NK-92 treated with Interleukin-12 subunit alpha and Interleukin-12 subunit beta, amount 100 ng/mL, for 24 hours (cell line): ENCODE results near the gene HEXB.
"Not testable (repeated sequence)": the region's sequence is repeated elsewhere in the genome, so short reads cannot be mapped to it uniquely, and the experiment has no call there.

Source experiments
- DNase-seq: peaks from one replicate; lab custom pipeline; 2025; lab: John Stamatoyannopoulos, UW

HEXB gene

DNA sequence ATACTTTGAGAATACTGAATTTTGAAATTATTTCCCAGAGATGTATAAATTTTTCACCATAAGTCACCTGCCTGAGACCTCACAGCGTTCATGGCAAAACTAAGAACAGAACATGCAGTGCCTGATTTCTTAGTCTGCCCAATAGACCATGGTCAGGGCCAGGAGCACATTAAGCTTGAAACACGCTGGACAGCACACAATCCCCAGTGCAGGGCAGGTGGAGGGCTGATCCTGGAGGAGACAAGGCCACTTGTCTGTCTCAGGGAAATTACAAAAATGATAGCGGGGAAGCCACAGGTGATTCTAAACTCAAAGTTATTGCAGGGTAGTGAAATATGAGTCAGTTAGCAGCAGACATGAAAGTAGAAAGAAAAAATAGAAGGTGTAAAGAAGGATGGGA, 25.9 kb upstream of the HEXB start:
- no peak for DNase-seq

DNA sequence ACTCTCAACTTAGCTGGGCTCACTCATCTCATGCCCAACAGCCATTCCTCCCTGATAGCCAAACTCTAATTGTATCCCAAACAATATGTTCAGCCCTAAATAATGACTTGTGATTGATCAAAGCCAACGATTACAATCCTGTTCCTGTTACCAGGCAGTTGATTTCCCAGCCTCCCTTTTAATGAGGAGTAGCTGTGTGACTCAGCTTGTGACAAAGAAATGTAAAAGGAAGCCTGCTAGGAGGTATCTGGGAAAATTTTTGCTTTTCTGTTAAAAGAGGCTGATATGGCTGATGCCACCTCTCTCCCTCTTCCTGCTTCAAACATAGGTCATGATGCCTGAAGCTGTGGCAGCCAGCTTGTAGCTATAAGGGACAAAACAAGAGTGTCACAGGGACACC, 24.9 kb upstream of the HEXB start:
- no peak for DNase-seq

DNA sequence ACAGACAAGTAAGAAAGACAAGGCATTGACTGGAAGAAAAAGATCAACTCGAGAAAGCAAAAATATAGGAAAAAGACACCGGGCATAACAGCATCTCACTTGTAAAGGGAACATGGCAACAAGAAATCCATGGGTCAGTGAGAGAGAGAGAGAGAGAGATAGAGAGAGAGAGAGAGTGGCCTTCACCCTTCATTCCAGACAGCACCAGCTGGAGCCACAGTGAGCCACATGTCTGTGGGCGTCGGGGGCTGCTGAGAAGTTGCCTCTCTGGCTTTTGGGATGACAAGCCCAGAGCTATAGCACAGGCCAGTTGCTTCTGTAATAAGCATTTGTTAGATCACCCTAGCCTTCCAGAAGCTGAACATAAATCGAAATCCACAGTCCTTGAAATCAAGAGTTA, 24.2 kb upstream of the HEXB start:
- DNase-seq: no peak

DNA sequence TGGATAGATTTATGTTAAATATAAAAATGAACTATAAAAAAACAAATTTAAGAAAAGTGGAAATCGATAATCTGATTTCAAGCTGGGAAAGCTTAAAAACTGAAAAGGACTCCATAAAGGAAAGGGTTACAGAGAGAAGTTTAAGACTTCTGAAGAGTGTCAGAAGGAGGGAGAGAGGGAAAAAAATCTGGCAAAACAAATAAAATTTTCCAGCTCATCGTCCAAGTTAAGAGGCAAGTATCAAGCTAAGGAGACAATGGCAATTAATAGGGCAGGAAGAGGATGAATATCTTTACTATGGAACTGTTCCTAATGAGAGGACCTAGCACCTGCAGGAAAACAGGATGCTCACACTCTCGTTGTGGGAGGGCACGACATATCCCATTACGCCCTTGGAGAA, 20.5 kb upstream of the HEXB start:
- DNase-seq: no peak

DNA sequence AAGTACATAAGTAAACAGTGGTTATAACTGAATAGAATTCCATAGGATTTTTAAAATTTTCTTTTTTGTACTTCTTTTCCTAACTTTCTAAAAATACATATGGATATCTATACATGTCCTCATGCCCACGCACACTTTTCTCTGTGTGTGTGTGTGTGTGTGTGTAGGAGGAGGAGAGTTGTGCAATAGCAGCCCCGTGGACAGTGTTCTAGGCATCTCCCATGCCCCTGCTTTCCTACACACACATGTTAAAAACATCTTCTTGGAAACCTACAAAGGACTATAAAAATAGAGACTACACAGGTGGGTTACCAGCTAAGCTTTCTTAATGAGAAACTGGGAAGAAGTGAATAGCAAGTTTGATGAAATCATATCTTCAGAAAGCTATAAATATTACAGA, 19.8 kb upstream of the HEXB start:
- DNase-seq: no peak

DNA sequence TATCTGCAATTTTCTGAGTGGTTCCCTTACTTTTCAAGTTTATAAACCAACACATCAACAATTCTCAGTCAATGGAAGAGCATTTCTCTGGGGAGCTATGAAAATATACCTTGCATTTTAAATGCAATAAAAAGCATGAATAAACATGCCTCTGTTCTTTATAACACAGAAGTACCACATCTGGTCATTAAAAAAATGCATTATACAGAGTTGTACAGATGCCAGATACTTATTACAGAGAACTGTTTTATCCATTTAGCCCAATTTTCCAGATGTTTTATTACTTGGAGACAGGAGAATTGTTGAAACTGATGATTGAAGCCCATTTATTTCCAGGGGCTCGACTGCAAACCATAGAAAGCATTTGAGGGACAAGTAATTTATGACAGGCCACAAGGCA, 19.2 kb upstream of the HEXB start:
- DNase-seq: no peak

DNA sequence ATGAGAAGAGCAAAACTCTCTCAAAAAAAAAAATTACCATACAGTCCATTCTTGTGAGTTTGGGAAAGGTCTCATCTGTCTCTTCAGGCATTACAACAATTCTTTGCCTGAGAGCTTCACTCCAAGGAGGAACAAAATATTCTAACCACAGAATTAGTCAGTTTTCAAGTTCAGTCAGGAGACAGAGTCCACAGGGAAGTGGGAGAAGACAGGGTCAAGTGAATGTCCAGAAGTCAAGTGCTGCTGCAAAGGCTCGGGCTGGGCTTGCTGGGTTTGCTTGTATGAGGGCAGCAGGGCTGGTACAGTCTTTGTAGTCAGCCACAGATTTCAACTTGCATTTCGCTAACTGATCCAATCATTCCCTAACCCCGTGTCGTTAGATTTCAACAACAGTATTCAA, 17.6 kb upstream of the HEXB start:
- no peak for DNase-seq

DNA sequence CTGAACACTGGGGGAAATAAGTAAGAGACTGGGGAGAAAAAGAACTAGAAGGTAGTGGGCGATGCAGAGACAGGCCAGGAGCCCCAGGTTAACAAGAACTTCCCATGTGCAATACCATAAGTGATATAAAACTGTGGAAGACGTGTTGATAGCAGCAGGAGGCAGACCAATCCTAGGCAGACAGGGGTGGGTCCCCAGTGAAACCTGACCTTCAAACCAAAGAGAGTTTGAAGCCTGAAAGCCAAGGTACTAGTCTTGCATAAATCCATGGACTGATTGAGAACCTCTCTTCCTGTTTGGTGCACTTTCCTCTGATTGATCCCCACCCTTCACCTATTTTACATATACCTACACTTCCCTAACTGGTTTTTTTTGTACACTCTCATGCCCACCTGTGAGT, 15.2 kb upstream of the HEXB start:
- no peak for DNase-seq

DNA sequence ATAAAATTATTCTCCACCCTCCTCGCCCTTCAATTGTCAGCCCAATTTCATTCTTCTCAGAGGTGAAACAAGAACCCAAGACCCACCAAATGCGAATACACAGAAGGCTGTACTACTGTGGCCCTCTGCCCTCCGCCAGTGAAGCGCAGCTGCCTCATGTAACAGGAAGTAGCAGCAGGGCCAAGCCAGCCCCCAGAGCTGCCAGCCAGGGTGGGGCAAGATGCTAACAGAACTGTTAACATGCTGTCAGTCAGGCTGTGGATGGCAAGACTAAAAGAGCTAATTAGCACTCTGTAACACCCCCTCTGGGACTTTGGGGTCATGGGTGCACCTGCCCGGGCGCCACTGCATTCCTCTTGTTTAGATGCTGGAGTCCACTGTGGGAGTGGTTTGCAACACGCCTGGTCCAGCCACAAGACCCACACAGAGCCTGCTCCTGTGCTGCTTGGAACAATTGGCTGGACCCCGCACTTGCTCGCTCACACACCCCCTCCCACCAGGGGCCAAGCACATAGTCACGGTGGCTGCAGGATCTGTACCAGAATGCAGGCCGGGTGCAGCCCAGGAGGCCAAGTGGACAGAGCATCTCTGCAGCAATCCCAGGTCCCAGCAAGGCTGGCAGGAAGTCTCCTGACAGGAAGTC, 14.5 kb upstream of the HEXB start:
- no peak for DNase-seq

DNA sequence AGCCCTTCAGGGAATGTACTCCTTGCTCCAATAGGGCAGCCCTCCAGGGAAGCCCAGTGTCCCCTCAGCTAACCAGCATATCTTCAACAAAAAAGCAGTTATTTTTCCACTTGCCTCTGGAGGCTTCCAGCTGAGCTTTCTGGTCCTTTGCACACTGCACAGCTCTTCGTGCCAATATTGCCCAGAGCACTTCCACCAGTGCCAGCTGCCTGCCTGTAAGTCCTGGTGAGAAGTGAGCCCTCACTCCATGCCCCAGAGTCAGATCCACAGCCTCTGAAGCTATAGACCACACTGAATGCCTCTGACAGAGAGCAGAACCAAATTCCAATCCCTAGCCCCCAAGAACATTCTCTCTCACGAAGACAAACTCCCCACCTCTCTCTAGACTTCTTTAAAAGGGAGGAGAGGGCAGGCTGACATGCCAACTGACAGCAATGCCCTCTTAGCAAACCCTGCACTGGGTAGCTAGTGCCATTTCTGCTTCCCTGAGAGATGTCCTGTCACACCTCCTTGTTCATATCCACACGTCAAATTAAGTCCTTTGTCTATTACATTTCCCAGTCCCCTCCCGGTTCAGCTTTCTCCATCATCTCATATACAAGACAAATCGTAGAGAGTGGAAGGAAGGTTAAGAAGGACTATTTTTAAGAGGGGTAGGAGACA, 12.7 kb upstream of the HEXB start:
- no peak for DNase-seq

DNA sequence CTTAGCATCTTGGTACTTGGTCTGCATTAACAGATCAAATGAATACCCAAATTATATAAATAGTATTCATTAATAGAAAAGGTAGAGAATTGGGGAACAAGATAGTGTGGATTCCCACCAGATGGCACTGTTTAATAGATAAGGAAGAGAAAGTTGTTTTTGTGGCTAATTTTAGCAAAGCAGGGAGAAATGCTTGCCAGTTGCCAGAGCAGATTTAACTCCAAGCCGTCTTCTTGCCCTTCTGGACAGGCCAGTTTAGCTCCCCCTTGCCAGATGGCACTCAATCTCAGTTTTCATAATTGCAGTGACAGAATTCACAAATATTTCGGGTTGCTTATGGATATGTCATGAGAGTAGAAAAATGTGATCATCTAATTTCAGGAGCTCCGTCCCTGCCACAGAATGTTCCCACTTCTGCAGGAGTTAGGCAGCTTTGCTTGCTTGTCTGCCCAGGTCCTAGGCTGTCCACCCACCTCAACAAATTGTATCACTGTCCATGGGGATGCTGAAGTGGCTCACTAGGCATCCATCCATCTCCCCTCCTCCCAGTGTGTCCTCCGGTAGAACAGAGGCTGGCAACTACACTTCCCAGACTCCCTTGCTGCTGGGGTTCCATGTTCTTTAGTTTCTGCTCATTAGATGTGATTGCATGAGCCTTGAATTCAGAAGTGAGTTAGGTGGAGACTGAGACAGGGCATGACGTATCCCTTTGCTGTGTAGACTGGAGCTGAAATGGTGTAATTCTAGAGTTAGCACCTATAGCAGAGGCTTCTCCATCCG, 11.8 kb upstream of the HEXB start:
- no peak for DNase-seq

DNA sequence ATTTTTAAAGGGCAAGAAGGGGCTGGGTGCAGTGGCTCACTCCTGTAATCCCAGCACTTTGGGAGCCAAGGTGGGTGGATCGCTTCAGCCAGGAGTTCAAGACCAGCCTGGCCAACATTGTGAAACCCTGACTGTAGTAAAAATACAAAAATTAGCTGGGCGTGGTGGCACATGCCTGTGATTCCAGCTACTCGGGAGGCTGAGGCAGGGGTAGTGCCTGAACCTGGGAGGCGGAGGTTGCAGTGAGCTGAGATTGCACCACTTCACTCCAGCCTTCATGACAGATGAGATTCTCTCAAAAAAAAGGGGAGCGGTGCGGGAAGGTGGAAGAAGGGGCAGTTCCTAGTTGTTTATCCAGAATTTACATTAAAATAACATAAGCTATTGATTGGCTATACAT, 8.6 kb upstream of the HEXB start:
- not testable (repeated sequence) for DNase-seq

DNA sequence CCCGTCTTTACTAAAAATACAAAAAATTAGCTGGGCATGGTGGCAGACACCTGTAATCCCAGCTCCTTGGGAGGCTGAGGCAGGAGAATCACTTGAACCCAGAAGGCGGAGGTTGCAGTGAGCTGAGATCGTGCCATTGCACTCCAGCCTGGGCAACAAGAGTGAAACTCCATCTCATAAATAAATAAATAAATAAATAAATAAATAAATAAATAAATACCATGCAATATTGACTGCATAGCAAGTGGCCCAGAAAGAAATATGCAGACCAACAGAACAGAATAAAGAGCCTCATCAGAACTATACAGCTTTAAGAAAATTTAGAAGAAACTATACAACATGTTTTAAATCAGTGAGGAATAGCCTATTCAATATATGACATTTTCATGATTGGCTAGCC, 6.9 kb upstream of the HEXB start:
- DNase-seq: not testable (repeated sequence)

DNA sequence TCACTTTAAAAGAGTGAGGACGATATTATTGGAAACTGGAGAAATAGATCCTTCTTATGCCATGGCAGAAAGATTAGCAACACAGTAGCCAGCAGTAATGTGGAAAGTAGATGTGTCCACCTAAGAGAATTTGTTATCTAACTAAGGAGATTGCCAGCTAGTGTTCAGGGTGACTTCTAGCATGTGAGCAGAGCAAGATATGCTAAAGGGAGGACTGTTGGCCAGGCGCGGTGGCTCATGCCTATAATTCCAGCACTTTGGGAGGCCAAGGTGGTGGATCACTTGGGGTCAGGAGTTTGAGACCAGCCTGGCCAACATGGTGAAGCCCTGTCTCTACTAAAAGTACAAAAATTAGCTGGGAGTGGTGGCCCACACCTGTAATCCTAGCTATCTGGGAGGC, 5.7 kb upstream of the HEXB start:
- not testable (repeated sequence) for DNase-seq

DNA sequence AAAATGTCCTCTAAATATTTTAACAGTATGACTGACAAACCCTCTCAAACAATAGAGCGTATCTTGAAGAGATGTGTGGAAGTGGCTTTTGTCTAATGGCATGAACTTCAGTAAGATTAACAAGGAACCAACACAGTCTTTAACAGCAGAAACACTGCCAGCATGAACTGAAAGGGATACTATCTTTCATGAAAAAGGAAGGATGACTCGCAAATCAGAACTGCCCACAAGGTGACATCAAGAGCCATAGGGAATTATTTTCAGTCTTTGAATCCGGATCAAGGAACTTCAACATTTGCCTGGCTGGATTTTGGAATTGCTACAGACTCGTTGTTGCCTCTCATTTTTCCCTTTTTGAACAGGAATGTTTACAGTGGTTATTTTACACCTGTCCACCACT, 5.1 kb upstream of the HEXB start:
- DNase-seq: no peak

DNA sequence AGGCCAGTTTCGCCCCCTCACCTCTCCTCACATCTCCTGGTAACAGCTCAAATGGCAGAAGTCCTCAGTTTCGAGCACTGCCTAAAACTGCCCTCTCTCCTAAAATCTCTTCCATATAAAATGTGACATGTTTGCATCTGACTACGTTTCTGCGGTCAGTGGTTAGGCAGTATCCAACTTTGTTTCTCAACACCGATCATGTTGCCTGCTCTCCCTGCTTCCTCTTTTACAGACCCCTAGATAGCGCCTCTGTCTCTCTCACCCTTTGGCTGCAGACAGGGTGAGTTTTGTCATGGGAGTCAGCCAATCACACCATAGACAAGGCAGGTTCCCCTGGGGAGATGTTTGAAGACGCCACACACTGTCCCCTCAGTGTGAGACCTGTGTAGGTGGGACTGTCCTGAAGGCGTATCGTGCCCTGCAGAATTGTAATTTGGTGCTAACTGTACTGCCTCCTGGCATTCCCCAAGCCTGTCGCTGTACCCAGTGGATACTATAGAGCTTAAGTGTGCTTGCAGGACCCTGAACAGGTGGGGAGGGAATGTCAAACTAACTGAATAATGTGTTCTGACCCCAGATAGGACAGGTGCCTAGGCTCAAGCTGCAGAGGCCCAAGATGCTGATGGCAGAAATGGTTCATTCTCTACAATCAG, 1.1 kb downstream of the HEXB start:
- DNase-seq: no peak

DNA sequence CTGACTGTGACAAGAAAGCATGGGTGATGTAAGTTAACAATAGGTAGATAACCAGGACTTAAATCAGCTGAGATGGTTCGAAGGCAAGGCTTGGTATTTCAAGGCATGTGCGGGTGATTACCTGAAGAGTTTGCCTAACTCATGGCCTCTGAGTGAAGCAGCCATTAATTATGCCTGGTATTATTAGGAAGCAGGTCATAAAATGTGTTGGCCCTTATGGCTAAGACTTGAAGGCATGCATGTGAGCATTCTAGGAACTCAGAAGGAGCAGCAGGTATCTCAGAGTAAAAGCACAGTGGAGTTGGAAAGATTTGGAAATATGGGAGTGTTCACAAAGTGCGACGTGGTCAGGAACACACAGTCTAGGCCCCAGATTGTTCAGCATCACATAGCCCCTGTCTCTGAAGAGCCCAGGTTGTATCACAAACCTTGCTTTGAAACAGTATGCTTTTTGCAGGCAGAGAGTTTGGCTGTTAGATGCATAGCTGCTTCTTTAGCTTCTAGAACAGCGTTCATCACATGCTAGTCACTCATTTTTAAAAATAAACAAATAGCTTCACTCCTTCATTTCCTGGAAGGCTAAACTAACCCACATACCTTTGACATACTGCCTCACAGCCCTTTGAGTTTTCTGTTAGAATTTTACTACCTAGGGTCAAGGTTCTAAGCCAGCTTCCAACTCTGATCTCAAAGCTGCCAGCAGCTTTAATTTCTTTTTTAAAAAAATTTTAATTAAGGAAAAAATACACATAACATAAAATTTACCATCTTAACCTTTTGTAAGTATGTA, 2.1 kb downstream of the HEXB start:
- DNase-seq: no peak

DNA sequence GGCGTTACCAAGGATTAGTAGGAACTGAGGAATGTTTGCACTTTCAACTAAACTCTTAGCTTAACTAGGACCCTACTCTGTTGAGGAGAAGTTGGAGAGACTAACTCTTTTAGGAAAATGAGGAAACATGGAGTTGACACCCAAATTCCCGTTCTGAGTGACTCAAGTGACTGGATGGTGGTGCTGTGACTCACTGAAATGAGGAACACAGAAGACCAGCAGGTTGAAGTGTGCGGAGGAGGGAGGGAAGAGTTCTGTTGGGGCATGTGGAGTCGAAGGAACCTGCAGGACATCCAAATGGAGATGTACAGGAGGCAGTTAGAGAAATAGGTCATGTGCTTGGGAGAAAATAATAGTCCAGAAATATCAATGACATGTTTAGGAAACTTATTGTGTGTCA, 8.2 kb downstream of the HEXB start:
- DNase-seq: no peak

DNA sequence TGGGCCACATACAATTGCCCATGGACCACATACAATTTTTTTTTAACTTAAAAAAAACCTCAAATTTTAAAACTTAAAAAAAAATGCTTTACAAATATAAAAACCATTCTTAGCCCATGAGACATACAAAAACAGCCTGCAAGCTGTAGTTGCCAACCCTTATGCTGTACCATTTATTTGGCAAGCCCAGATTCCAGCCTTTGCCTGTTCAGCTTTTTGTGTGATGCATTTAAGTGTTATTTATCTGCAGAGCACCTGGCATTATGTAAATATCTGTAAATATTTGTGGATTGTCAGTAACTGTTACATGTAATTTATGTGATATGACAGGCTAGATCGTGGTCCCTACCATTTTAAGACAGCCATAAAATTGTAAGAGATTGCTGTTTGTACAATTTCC, 32.6 kb downstream of the HEXB start:
- no peak for DNase-seq

DNA sequence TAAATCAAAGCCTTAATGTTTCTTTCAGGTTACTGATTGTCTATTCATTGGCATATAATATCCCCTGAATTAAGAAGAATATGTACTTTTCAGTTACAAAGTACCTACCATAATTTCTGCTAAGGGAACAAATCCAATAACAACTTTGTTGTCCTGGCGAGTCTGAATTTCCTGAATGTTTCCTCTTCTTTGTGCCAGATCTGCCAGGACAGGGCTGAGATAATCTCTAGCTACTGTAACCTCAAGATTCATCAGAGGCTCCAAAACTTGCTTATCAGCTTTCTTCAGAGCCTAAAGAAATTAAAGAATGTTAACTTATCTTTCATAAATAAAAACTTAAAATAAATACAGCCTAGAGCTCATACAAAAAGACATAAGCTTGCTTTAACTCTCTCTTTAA, 37.2 kb downstream of the HEXB start:
- no peak for DNase-seq

DNA sequence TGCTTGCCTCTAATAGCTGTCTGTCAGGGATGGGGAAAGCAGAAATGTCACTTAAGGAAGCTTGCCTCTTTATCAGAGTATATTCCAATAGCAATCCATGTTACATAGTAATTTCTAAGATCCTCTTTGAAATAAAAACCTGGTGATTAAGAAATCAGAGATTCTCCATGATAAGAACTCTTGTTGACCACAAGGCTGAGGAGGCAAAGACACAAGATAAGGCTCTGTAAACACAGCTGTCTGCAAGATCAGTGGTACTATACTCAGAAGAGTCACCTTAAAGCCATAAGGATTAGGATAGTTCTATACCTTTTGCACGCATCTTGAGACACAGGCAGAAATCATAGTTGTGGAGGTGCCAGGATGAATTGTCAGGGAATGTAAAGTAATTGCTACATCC, 40.3 kb downstream of the HEXB start:
- no peak for DNase-seq

DNA sequence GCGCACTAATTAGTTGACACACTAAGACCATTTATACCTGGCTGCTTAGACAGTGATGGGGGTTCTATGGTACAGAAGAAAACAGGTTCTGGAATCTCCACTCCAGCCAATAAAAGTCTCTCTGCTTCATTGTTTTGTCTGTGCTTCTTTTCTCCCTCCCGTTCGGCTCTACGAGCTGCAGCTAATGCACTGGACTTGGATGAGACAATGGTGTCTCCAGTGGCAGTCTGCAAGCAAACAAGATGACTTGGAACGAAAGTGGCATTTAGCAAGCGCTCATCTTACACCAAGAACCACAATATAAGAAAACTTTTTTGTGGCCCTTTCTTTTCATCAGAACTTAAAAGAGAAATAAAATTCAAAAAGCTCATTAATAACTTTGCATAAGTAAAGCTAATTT, 51.7 kb downstream of the HEXB start:
- DNase-seq: no peak
